ENCODE data around the gene EFCAB9. TPM values are rescaled to one million over a fixed set of nuclear protein-coding genes. Genes with fewer than 3 reads are reported as not detected.
"Not testable (repeated sequence)": the region's sequence is repeated elsewhere in the genome, so short reads cannot be mapped to it uniquely, and the experiment has no call there.

Gene EFCAB9
- total RNA-seq, 1 donor from 2014 or later, result not detected

DNA sequence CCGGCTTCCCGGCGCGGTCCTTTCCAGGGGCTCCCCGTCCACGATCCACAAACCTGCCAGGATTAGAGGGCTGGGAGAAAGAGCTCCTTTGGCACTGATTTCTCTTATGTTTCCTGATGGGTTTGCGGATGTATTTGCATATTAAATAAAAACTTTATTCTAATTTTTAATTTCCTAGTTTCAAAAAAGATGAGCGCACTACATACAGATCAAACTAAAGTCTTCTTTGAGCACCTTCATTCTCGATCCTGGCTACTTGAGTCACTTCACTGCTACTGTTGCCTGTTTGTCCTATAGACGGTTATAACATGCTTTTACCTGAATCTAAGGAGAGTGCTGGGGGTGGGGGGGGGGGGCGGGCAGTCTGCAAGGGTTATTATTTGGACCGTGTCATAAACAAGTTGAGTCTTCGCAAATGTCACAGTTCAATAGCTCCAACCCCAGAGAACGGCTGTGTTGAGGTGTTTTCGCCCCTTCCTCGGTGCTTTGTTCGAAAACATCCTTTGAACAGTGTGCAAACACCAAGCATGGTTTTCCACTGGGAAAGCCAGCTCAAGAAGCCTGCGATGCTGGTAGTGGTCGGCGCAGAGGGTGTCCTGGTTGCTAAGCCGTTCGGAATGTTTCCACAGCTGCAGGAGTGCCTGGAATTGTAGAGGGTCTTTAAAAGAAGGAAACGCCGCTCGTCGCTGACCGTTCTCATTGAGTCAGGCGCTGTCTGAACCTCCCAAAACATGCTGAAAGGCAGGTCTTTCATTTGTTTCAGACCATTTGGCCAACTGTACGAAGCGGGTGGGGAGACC, 4.9 kb upstream of the EFCAB9 start:
- ATAC-seq, result no peak

DNA sequence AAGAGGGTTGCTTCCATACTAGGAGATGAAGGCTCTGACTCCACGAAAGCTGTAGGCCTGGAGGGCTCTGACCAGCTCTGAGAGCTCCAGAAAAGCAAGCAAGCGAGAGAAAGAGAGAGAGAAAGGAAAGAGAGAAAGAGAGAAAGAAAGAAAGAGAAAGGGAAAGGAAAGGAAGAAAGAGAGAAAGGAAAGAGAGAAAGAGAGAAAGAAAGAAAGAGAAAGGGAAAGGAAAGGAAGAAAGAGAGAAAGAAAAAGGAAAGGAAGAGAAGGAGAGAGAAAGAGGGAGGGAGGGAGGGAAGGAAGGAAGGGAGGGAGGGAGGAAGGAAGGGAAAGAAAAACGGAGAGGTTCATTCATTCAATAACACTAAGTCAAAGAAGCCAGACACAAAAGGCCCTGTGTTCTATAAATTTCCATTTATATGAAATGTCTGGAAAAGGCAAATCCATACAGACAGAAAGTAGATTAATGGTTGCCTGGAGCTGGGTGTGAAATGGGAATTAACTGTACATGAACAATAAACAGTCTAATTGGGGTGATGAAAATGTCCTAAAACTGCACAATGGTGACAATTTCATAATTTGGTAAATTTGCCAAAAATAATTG, 4.2 kb upstream of the EFCAB9 start:
- no peak for ATAC-seq

GRCh38 chr5:172194985-172195774, 1.2 kb downstream of the EFCAB9 start:
- no peak for ATAC-seq

- ATAC-seq, result not testable (repeated sequence)
Observed at GRCh38 chr5:172197775-172198174, 3.8 kb downstream of the EFCAB9 start.

GRCh38 chr5:172199446-172199845, 5.5 kb downstream of the EFCAB9 start:
- ATAC-seq, result no peak

- ATAC-seq, result no peak
Observed at GRCh38 chr5:172200476-172200875, 6.5 kb downstream of the EFCAB9 start.

DNA sequence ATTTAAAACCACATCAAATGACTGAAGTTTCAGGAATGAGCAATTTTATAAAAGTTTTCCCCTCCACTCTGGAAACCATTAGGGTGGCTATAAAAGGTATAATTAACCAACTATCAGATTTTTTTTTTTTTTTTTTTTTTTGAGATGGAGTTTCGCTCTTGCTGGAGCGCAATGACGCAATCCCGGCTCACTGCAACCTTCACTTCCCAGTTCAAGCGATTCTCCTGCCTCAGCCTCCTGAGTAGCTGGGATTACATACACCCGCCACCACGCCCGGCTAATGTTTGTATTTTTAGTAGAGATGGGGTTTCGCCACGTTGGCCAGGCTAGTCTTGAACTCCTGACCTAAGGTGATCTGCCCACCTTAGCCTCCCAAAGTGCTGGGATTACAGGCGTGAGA, 12.0 kb downstream of the EFCAB9 start:
- ATAC-seq, result not testable (repeated sequence)

- ATAC-seq, result no peak
Observed at GRCh38 chr5:172207511-172207910, 13.5 kb downstream of the EFCAB9 start.

GRCh38 chr5:172209714-172210113, 15.7 kb downstream of the EFCAB9 start:
- no peak for ATAC-seq

GRCh38 chr5:172211676-172212075, 17.7 kb downstream of the EFCAB9 start:
- ATAC-seq, result no peak

DNA sequence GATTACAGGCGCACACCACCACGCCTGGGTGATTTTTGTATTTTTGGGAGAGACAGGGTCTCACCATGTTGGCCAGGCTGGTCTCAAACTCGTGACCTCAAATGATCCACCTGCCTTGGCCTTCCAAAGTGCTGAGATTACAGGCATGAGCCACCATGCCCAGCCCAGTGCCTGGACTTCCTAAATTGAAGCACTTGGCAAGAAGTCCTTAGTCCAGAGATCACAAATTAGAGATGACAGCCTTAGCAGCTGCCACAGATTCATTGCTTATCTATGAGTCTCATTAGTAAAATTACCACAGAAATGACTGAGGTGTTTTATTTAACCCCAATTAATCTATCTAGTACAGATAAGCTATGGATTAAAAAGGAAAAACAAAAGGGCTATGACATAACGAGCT, 19.2 kb downstream of the EFCAB9 start:
- ATAC-seq, result no peak

DNA sequence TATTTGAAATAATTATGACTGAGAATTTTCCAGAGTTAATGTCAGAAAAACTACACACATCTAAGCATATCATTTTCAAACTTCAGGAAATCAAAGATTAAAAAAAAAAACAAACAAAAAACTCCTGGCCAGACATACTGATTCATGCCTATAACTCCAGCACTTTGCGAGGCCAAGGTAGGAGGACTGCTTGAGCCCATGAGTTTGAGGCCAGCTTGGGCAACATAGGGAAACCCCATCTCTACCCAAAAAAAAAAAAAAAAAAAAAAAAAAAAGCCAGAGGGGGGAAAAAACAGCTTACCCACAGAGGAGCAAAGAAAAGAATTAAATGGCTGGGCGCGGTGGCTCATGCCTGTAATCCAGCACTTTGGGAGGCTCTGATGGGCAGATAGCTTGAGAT, 22.4 kb downstream of the EFCAB9 start:
- no peak for ATAC-seq

DNA sequence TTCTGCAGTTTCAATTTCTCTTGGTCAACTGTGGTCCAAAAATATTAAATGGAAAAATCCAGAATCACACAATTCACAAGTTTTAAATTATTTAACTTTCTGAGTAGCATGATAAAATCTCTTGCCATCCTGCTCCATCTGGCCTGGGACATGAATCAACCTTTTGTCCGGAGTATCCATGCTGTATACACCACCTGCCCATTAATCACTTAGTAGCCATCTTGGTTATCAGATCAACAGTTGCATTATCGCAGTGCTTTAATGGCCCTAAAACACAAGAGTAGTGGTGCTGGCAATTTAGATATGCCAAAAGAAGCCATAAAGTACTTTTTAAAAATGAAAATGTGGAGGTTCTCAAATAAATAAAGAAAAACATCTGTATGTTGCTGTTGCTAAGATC, 25.3 kb downstream of the EFCAB9 start:
- ATAC-seq, result no peak

DNA sequence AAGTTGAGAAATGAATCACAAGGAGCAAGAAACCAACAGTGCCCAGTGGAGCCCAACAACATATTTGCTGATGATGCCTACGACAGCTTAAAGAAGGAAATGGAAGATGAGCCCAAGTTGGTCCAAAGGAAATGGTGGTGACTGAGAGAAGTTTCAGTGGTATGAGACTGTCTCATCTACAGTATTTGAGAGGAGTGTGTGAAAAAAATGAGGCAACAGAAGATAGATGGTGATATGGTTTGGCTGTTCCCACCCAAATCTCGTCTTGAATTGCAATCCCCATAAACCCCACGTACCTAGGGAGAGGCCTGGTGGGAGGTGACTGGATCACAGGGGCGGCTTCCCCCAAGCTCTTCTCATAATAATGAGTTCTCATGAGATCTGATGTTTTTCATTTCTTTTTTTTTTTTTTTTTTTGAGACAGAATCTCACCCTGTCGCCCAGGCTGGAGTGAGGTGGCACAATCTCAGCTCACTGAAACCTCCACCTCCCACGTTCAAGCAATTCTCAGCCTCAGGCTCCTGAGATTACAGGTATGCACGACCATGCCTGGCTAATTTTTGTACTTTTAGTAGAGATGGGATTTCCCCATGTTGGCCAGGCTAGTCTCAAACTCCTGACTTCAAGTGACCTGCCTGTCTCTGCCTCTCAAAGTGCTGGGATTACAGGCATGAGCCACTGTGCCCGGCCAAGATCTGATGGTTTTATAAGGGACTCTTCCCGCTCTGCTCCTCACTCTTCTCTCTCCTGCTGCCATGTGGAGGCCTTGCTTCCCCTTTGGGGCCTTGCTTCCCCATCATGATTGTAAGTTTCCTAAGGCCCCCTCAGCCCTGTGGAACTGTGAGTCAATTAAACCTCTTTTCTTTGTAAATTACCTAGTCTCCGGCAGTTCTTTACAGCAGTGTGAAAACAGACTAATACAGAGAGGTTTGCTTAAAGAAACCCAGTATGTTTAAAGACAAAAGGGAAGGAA, 30.2 kb downstream of the EFCAB9 start:
- ATAC-seq, result no peak

- no peak for ATAC-seq
Observed at GRCh38 chr5:172224996-172225395, 31.0 kb downstream of the EFCAB9 start.

GRCh38 chr5:172229904-172230303, 35.9 kb downstream of the EFCAB9 start:
- ATAC-seq, result no peak

- no peak for ATAC-seq
Observed at GRCh38 chr5:172234031-172234430, 40.1 kb downstream of the EFCAB9 start.

GRCh38 chr5:172235132-172235780, 41.3 kb downstream of the EFCAB9 start:
- no peak for ATAC-seq

GRCh38 chr5:172235827-172236736, 42.1 kb downstream of the EFCAB9 start:
- no peak for ATAC-seq

DNA sequence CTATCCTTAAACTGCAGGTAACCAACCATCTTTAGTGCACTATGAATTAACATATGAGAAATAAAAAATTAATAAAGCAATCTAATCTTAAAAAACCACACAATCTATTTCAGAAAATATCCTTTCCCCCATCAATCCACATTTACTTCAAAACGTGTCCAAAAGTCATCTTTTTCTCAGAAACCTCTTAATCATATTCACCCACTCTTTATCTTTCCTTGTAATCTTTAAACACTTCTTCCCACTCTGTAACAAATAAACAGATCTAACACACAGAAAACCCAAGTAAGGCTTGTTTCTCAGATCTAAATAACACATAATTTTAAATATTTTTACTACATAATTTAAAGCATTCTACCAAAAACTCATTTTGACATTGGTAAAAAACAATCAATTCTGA, 44.4 kb downstream of the EFCAB9 start:
- ATAC-seq, result no peak

DNA sequence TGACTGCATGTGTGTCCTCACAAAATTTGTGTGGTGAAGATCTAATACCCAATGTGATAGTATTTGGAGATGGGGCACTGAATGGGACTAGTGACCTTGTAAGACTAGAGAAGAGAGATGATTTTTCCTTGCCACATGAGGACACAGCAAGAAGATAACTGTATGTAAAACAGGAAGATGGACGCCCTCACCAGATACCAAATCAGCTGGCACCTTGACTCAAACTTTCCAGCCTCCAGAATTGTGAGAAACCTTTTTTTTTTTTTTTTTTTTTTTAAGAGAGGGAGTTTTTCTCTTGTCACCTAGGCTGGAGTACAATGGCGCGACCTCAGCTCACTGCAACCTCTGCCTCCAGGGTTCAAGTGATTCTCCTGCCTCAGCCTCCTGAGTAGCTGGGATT, 49.3 kb downstream of the EFCAB9 start:
- ATAC-seq, result no peak

All from esophagus mucosa (tissue), 1 donor.